RCC 7860 (cell line): ENCODE results near the gene WDR26.
A peak's percentile ranks its signal among the peaks of the same experiment; 100 is the strongest.
"Not testable (repeated sequence)": the region's sequence is repeated elsewhere in the genome, so short reads cannot be mapped to it uniquely, and the experiment has no call there.

Experiments used
- DNase-seq: peaks from one replicate; pipeline ENCODE4 v3.0.0-alpha.2; 2015; ENCODE audit warnings: low spot score
- FAIRE-seq: peaks from 2 replicates; lab custom pipeline; 2012; peaks lifted over from hg19 to GRCh38; lab: Jason Lieb, UNC

Gene WDR26

GRCh38 chr1:224435318-224435763 is 744 bp upstream of the WDR26 start:
- FAIRE-seq (no peak), DNase-seq (no peak)

- no peak for DNase-seq
- FAIRE-seq = no peak
These were observed 610 bp downstream of the WDR26 start for GRCh38 chr1:224433701-224434672.

- DNase-seq (no peak), FAIRE-seq (no peak)
These were observed 1.4 kb downstream of the WDR26 start for GRCh38 chr1:224433041-224433691.

- DNase-seq (no peak), FAIRE-seq (no peak)
These were observed 1.9 kb downstream of the WDR26 start for GRCh38 chr1:224432672-224433040.

GRCh38 chr1:224432146-224432545 is 2.5 kb downstream of the WDR26 start:
- FAIRE-seq = no peak

GRCh38 chr1:224431726-224432125 is 2.9 kb downstream of the WDR26 start:
- DNase-seq (no peak), FAIRE-seq (no peak)

More at GRCh38 chr1:224432146-224432545, 2.5 kb downstream of the WDR26 start:
- no peak for DNase-seq

GRCh38 chr1:224430511-224431113 is 4.0 kb downstream of the WDR26 start:
- FAIRE-seq = peak; percentile 89
- DNase-seq = peak; percentile 40

- DNase-seq (no peak), FAIRE-seq (no peak)
These were observed 4.8 kb downstream of the WDR26 start for GRCh38 chr1:224429616-224430326.

GRCh38 chr1:224428713-224429112 is 5.9 kb downstream of the WDR26 start:
- FAIRE-seq = not testable (repeated sequence)

GRCh38 chr1:224427346-224427745 is 7.3 kb downstream of the WDR26 start:
- DNase-seq = no peak
- FAIRE-seq = no peak

More at GRCh38 chr1:224428713-224429112, 5.9 kb downstream of the WDR26 start:
- not testable (repeated sequence) for DNase-seq

- FAIRE-seq, DNase-seq: not testable (repeated sequence)
These were observed 7.7 kb downstream of the WDR26 start for GRCh38 chr1:224426869-224427268.

GRCh38 chr1:224425279-224425884 is 9.2 kb downstream of the WDR26 start:
- no peak for FAIRE-seq

GRCh38 chr1:224420106-224420505 is 14.5 kb downstream of the WDR26 start:
- FAIRE-seq (no peak), DNase-seq (no peak)

More at GRCh38 chr1:224425279-224425884, 9.2 kb downstream of the WDR26 start:
- DNase-seq = no peak

- FAIRE-seq (no peak), DNase-seq (peak; percentile 33)
These were observed 22.8 kb downstream of the WDR26 start for GRCh38 chr1:224411766-224412165.

GRCh38 chr1:224408294-224408590 is 26.4 kb downstream of the WDR26 start:
- no peak for DNase-seq
- no peak for FAIRE-seq

- FAIRE-seq (no peak), DNase-seq (no peak)
These were observed 26.9 kb downstream of the WDR26 start for GRCh38 chr1:224407571-224408293.

- FAIRE-seq (no peak), DNase-seq (no peak)
These were observed 28.4 kb downstream of the WDR26 start for GRCh38 chr1:224406216-224406615.

- FAIRE-seq (no peak), DNase-seq (no peak)
These were observed 29.0 kb downstream of the WDR26 start for GRCh38 chr1:224405604-224405970.

GRCh38 chr1:224404916-224405603 is 29.5 kb downstream of the WDR26 start:
- FAIRE-seq = no peak

More at GRCh38 chr1:224404916-224405603, 29.5 kb downstream of the WDR26 start:
- DNase-seq = no peak
